ENCODE data around the gene URAD. TPM values are rescaled to one million over a fixed set of nuclear protein-coding genes. Genes with fewer than 3 reads are reported as not detected.

Gene URAD
- total RNA-seq, 1 experiment from 2014 or later, result not detected

DNA sequence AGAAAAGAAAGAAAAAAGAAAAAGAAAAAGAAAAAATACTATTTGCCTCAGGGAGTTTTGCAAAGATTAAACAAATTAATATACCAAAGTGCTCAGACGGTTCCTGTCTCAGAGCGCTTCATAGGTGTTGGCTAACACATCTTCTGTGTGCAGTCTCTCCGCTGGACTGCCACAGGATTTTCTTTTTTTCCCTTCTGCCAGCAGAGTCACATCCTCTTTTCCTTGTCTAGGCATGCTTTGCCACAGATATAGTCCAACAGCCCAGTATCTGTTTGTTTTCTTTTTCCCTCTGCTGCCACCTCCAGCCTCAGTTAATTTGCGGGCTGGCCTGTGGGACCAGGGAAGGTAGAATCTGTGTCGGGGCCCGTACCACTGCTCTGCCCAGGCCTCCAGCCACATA is 3.4 kb upstream of the URAD start:
- H3K36me3 ChIP-seq (ENCODE audit: low read depth, low read length), result no peaks in the 10 kb centered on the region
- H3K9me3 ChIP-seq (ENCODE audit: low read length), result no peaks in the 10 kb centered on the region
- H3F3A ChIP-seq (ENCODE audit: low read length, unreplicated experiment), result no peaks in the 10 kb centered on the region
- no peak overlapping the region for H3K4me2 ChIP-seq (ENCODE audit: low read length)
- no peak overlapping the region for H3K9ac ChIP-seq (ENCODE audit: low read length)
- no peaks in the 10 kb centered on the region for H3K9me2 ChIP-seq (replicated peaks; ENCODE audit: low read length)
- no peaks in the 10 kb centered on the region for H3K79me2 ChIP-seq (ENCODE audit: low read length)
- H2AFZ ChIP-seq (ENCODE audit: low read length), result no peak overlapping the region
- H4K20me1 ChIP-seq (ENCODE audit: low read length), result no peaks in the 10 kb centered on the region
- POLR2A ChIA-PET (ENCODE audit: unreplicated experiment), result no interaction called here
- intact Hi-C loops (cut with micrococcal nuclease), result no loop called here
- TF ChIP-seq EZH2 (IDR thresholded peaks at IDR 0.05; ENCODE audit: low read length, unreplicated experiment), result no peak
- TF ChIP-seq EZH2phosphoT487 (IDR thresholded peaks at IDR 0.05; ENCODE audit: borderline replicate concordance, low read length), result no peak
- TF ChIP-seq, protein P1, sequence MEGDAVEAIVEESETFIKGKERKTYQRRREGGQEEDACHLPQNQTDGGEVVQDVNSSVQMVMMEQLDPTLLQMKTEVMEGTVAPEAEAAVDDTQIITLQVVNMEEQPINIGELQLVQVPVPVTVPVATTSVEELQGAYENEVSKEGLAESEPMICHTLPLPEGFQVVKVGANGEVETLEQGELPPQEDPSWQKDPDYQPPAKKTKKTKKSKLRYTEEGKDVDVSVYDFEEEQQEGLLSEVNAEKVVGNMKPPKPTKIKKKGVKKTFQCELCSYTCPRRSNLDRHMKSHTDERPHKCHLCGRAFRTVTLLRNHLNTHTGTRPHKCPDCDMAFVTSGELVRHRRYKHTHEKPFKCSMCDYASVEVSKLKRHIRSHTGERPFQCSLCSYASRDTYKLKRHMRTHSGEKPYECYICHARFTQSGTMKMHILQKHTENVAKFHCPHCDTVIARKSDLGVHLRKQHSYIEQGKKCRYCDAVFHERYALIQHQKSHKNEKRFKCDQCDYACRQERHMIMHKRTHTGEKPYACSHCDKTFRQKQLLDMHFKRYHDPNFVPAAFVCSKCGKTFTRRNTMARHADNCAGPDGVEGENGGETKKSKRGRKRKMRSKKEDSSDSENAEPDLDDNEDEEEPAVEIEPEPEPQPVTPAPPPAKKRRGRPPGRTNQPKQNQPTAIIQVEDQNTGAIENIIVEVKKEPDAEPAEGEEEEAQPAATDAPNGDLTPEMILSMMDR (conservative IDR thresholded peaks at IDR 0.05; ENCODE audit: low read depth, low read length), result no peak
- H3K27me3 ChIP-seq (ENCODE audit: low read length), result peaks cover 18% of the 10 kb centered on the region; the same call in 1 of the 2 replicates
- H3K27ac ChIP-seq (ENCODE audit: low read length), result no peak overlapping the region
- CTCF ChIA-PET, result interaction anchor here (0.6 kb wide), 1 partner anchor 121 kb away, joined by 4 read pairs; no protein-coding TSS in a partner anchor
- no peaks in the 10 kb centered on the region for H3K4me1 ChIP-seq (ENCODE audit: insufficient read depth, low read length)
- DNase-seq (no peak), ATAC-seq (no peak)
- no peak overlapping the region for H3K4me3 ChIP-seq (ENCODE audit: low read length)
- no TSS peak for BruUV-seq (replicated peaks)

- no peak overlapping the region for H3K27ac ChIP-seq (ENCODE audit: low read length)
- no peaks in the 10 kb centered on the region for H4K20me1 ChIP-seq (ENCODE audit: low read length)
- no peak overlapping the region for H2AFZ ChIP-seq (ENCODE audit: low read length)
- no peak for DNase-seq
- H3F3A ChIP-seq (ENCODE audit: low read length, unreplicated experiment), result no peaks in the 10 kb centered on the region
- H3K79me2 ChIP-seq (ENCODE audit: low read length), result no peaks in the 10 kb centered on the region
- intact Hi-C loops (cut with micrococcal nuclease), result loop anchor here (2.0 kb wide), 1 partner anchor 611 kb away; no protein-coding TSS in a partner anchor
- H3K9ac ChIP-seq (ENCODE audit: low read length), result no peak overlapping the region
- peaks cover 24% of the 10 kb centered on the region for H3K27me3 ChIP-seq (ENCODE audit: low read length)
- no peak overlapping the region for H3K4me3 ChIP-seq (ENCODE audit: low read length)
- H3K4me2 ChIP-seq (ENCODE audit: low read length), result no peak overlapping the region
- no peaks in the 10 kb centered on the region for H3K9me3 ChIP-seq (ENCODE audit: low read length)
- POLR2A ChIA-PET (ENCODE audit: unreplicated experiment), result no interaction called here
- BruUV-seq (replicated peaks), result no TSS peak
- TF ChIP-seq, protein P1 (conservative IDR thresholded peaks at IDR 0.05; ENCODE audit: low read depth, low read length), result no peak
- TF ChIP-seq EZH2phosphoT487 (IDR thresholded peaks at IDR 0.05; ENCODE audit: borderline replicate concordance, low read length), result no peak
- TF ChIP-seq EZH2 (IDR thresholded peaks at IDR 0.05; ENCODE audit: low read length, unreplicated experiment), result no peak
- no peak for ATAC-seq
- CTCF ChIA-PET, result interaction anchor here (0.6 to 1.7 kb wide), 2 partner anchors 116 to 146 kb away, joined by 3 to 8 read pairs; no protein-coding TSS in a partner anchor
- no peaks in the 10 kb centered on the region for H3K4me1 ChIP-seq (ENCODE audit: insufficient read depth, low read length)
- H3K9me2 ChIP-seq (replicated peaks; ENCODE audit: low read length), result no peaks in the 10 kb centered on the region
- H3K36me3 ChIP-seq (ENCODE audit: low read depth, low read length), result no peaks in the 10 kb centered on the region
Observed at GRCh38 chr13:27985600-27985999, 2.9 kb downstream of the URAD start.

DNA sequence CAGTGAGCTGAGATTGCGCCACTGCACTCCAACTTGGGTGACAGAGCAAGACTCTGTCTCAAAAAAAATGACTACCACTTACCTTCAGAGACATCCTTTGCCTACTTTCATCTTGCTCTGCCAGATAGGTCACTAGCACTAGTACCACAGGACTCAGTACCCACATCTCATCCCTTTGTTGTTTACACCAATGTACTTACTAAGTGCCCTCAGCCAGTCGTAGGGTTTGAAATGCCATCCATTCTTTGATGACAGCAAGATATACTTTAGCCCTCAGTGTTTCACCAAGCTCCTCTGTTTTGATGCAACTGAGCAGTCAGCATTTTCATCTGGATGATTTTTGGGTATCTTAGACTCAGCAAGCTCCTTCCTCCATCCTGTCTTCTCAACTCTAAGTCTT is 6.1 kb downstream of the URAD start:
- no peaks in the 10 kb centered on the region for H3K9me3 ChIP-seq (ENCODE audit: low read length)
- no peak for ATAC-seq
- intact Hi-C loops (cut with micrococcal nuclease), result loop anchor here (5.0 kb wide), 1 partner anchor 450 kb away; no protein-coding TSS in a partner anchor
- DNase-seq, result no peak
- no peaks in the 10 kb centered on the region for H3K9me2 ChIP-seq (replicated peaks; ENCODE audit: low read length)
- no peak overlapping the region for H3K4me2 ChIP-seq (ENCODE audit: low read length)
- no peaks in the 10 kb centered on the region for H3K79me2 ChIP-seq (ENCODE audit: low read length)
- H3F3A ChIP-seq (ENCODE audit: low read length, unreplicated experiment), result no peaks in the 10 kb centered on the region
- no peaks in the 10 kb centered on the region for H3K36me3 ChIP-seq (ENCODE audit: low read depth, low read length)
- no peak overlapping the region for H3K4me3 ChIP-seq (ENCODE audit: low read length)
- no peak overlapping the region for H3K9ac ChIP-seq (ENCODE audit: low read length)
- no peak overlapping the region for H2AFZ ChIP-seq (ENCODE audit: low read length)
- peaks cover 32% of the 10 kb centered on the region for H3K27me3 ChIP-seq (ENCODE audit: low read length)
- H4K20me1 ChIP-seq (ENCODE audit: low read length), result no peaks in the 10 kb centered on the region
- TF ChIP-seq, protein P1 (conservative IDR thresholded peaks at IDR 0.05; ENCODE audit: low read depth, low read length), result no peak
- no peak for TF ChIP-seq EZH2phosphoT487 (IDR thresholded peaks at IDR 0.05; ENCODE audit: borderline replicate concordance, low read length)
- TF ChIP-seq EZH2 (IDR thresholded peaks at IDR 0.05; ENCODE audit: low read length, unreplicated experiment), result no peak
- POLR2A ChIA-PET (ENCODE audit: unreplicated experiment), result no interaction called here
- no TSS peak for BruUV-seq (replicated peaks)
- no peak overlapping the region for H3K27ac ChIP-seq (ENCODE audit: low read length)
- CTCF ChIA-PET, result interaction anchor here (0.7 kb wide), 1 partner anchor 1485 kb away, joined by 4 read pairs; no protein-coding TSS in a partner anchor
- no peaks in the 10 kb centered on the region for H3K4me1 ChIP-seq (ENCODE audit: insufficient read depth, low read length)

Measured in PC-3 (cell line).